DMS153 treated with DMSO at 0.1 percent for 48 hours (cell line): ENCODE data around the gene F8.
A peak's percentile ranks its signal among the peaks of the same experiment; 100 is the strongest.

Source experiments
- DNase-seq: peaks from one replicate; lab custom pipeline; 2025; ENCODE audit not compliant: unreplicated experiment; lab: John Stamatoyannopoulos, UW

Gene F8

GRCh38 chrX:154793084-154793795 lies 229.3 kb downstream of the F8 start:
- DNase-seq, result peak; percentile 20

GRCh38 chrX:154791939-154792338 lies 230.6 kb downstream of the F8 start:
- DNase-seq, result no peak

GRCh38 chrX:154791467-154791866 lies 231.1 kb downstream of the F8 start:
- no peak for DNase-seq
